ENCODE measurements around the gene CEMIP2.

DNA sequence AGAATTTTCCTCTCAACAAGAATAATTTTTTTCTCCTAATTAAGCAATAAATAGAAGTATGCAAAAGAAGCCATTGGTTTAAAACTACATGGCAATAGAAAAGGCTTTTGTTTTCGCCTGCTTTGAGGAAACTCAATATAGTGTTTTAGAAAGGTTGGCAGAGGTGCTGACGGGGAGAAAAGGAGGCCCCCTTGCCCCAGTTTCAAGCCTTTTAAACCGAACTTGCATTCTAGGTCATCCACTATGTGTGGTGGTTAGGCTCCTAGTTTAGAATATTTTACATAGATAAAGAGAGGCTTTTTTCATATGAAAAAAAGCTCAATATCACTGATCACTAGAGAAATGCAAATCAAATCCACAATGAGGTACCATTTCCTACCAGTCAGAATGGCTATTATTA lies 33.5 kb upstream of the CEMIP2 start:
- TF ChIP-seq POLR2AphosphoS5 (IDR thresholded peaks at IDR 0.05; ENCODE audit: low read depth, low read length) (no peak), CHD4 (IDR thresholded peaks at IDR 0.05; ENCODE audit: borderline replicate concordance, low read length) (no peak), TMF1 (CRISPR knock-in tag; IDR thresholded peaks at IDR 0.05; ENCODE audit: low read depth) (no peak), ZNF354B (CRISPR knock-in tag; IDR thresholded peaks at IDR 0.05) (no peak), CHD2 (IDR thresholded peaks at IDR 0.05; ENCODE audit: low read depth, low read length) (no peak), TAF1 (CRISPR knock-in tag; IDR thresholded peaks at IDR 0.05) (no peak), POLR2G (IDR thresholded peaks at IDR 0.05; ENCODE audit: low read depth, low read length) (no peak), NFE2 (CRISPR knock-in tag; IDR thresholded peaks at IDR 0.05) (no peak), HMG20A (CRISPR knock-in tag; IDR thresholded peaks at IDR 0.05; ENCODE audit: borderline replicate concordance) (no peak)
- TF ChIP-seq, protein P1, sequence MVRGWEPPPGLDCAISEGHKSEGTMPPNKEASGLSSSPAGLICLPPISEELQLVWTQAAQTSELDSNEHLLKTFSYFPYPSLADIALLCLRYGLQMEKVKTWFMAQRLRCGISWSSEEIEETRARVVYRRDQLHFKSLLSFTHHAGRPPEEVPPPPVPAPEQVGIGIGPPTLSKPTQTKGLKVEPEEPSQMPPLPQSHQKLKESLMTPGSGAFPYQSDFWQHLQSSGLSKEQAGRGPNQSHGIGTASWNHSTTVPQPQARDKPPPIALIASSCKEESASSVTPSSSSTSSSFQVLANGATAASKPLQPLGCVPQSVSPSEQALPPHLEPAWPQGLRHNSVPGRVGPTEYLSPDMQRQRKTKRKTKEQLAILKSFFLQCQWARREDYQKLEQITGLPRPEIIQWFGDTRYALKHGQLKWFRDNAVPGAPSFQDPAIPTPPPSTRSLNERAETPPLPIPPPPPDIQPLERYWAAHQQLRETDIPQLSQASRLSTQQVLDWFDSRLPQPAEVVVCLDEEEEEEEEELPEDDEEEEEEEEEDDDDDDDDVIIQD (CRISPR knock-in tag; IDR thresholded peaks at IDR 0.05; ENCODE audit: low read depth), result no peak
